ENCODE data around the gene SORCS2.

GRCh38 chr4:7182616-7183015 is 9.7 kb upstream of the SORCS2 start:
- TF ChIP-seq CTCF (IDR thresholded peaks at IDR 0.05; ENCODE audit: poor library complexity, severe bottlenecking) (no peak), POLR2AphosphoS5 (IDR thresholded peaks at IDR 0.05) (no peak), MXI1 (conservative IDR thresholded peaks at IDR 0.05; ENCODE audit: poor library complexity, severe bottlenecking) (no peak)

All from neural cell (in vitro differentiated cells).